K562 (cell line): Measurements from ENCODE around the gene CHN2. TPM values are rescaled to one million over a fixed set of nuclear protein-coding genes. Genes with fewer than 3 reads are reported as not detected.

Experiments
- ATAC-seq: fragments of 200-7000 bp; cut with Tn5 transposase; 3 replicates; pipeline ENCODE4 v1.9.1; 2020; ENCODE audit warnings: moderate library complexity
- BruUV-seq: library from RNA; stranded (reverse); fragments of 400-500 nt; replicated peaks from 2 replicates; lab custom pipeline; 2021; lab: Mats Ljungman, UMichigan
- CTCF ChIA-PET: fragments of 300-600 bp; formaldehyde crosslinking; extraction: SDS; loops from one replicate; lab custom pipeline; 2021; ENCODE audit warnings: low intra/inter-chr PET ratio; lab: Yijun Ruan, JAX
- POLR2A ChIA-PET: fragments of 300-600, 350-650 bp; sonication (Branson Sonifier 250); formaldehyde crosslinking; extraction: SDS; loops from one replicate; lab custom pipeline; 2021; ENCODE audit warnings: antibody characterized with exemption, inconsistent platforms; lab: Yijun Ruan, JAX
- DNase-seq, 4 experiments: peaks; one replicate each; pipeline versions ENCODE4 v3.0.0 to v3.0.0-alpha.2; 2011 to 2018; ENCODE audit warnings: low spot score in 3 of 4, mixed read lengths in 3 of 4; ENCODE audit errors: extremely low read depth in 1 of 4
- FAIRE-seq: peaks from 2 replicates; lab custom pipeline; 2011; peaks lifted over from hg19 to GRCh38; lab: Jason Lieb, UNC
- H2AFZ ChIP-seq: 2 replicates; pipeline ENCODE4 v1.6.0; 2011; ENCODE audit warnings: low read depth, low read length, control low read depth, inconsistent platforms
- H3K27ac ChIP-seq: fragments of 200-600 bp; 3 replicates; pipeline ENCODE4 v1.8.0; 2011; ENCODE audit warnings: low read depth, mild to moderate bottlenecking, control low read depth, inconsistent platforms, low read length, moderate library complexity, mixed read lengths; ENCODE audit errors: extremely low read depth
- H3K27me3 ChIP-seq, 2 experiments: fragments of 300-600 bp in 1 of 2; 2 replicates in 1 of 2; 3 replicates in 1 of 2; pipeline versions ENCODE4 v1.6.0 to v1.8.0; 2011; ENCODE audit warnings: inconsistent platforms in 2 of 2, low read length in 2 of 2, mild to moderate bottlenecking in 1 of 2, mixed read lengths in 1 of 2, moderate library complexity in 1 of 2; ENCODE audit not compliant: control insufficient read depth in 2 of 2, insufficient read depth in 2 of 2
- H3K36me3 ChIP-seq: fragments of 300-600 bp; 3 replicates; pipeline ENCODE4 v1.8.0; 2011; ENCODE audit warnings: mild to moderate bottlenecking, low read length, inconsistent platforms; ENCODE audit not compliant: control insufficient read depth, insufficient read depth
- H3K4me1 ChIP-seq, 2 experiments: fragments of 200-600 bp in 1 of 2; replicated peaks in 1 of 2; 2 replicates in 1 of 2; 3 replicates in 1 of 2; pipeline versions ENCODE4 v1.5.1 to v1.8.0; 2011; ENCODE audit warnings: inconsistent platforms in 2 of 2, low read length in 2 of 2, mild to moderate bottlenecking in 1 of 2, mixed read lengths in 1 of 2, moderate library complexity in 1 of 2; ENCODE audit not compliant: control insufficient read depth in 2 of 2, insufficient read depth in 2 of 2
- H3K4me2 ChIP-seq: 2 replicates; pipeline ENCODE4 v1.6.1; 2011; ENCODE audit warnings: low read length, control low read depth, inconsistent platforms, mixed read lengths; ENCODE audit not compliant: insufficient read depth
- H3K4me3 ChIP-seq: fragments of 200-600 bp; sonication (generic), shearing (Covaris generic); 2 replicates; pipeline ENCODE4 v1.5.1; 2016; ENCODE audit warnings: control low read depth, inconsistent platforms
- H3K79me2 ChIP-seq: fragments of 200-600 bp; 3 replicates; pipeline ENCODE4 v1.8.0; 2011; ENCODE audit warnings: low read length, inconsistent platforms; ENCODE audit not compliant: control insufficient read depth, insufficient read depth
- H3K9ac ChIP-seq, 2 experiments: 2 replicates each; pipeline versions ENCODE4 v1.6.0 to v1.6.1; 2011; ENCODE audit warnings: low read depth in 2 of 2, low read length in 2 of 2, control low read depth in 1 of 2, inconsistent platforms in 1 of 2, mild to moderate bottlenecking in 1 of 2, mixed read lengths in 1 of 2; ENCODE audit not compliant: insufficient read depth in 1 of 2
- H3K9me1 ChIP-seq: one replicate; pipeline ENCODE4 v1.6.0; 2011; ENCODE audit warnings: inconsistent platforms, mild to moderate bottlenecking, low read length, moderate library complexity; ENCODE audit not compliant: control insufficient read depth, insufficient read depth
- H3K9me3 ChIP-seq: replicated peaks from 2 replicates; pipeline ENCODE4 v1.5.1; 2011; ENCODE audit warnings: low read depth, low read length, inconsistent platforms; ENCODE audit not compliant: control insufficient read depth, insufficient read depth
- H4K20me1 ChIP-seq: replicated peaks from 2 replicates; pipeline ENCODE4 v1.6.1; 2011; ENCODE audit warnings: low read length, inconsistent platforms, mixed read lengths; ENCODE audit not compliant: control insufficient read depth, insufficient read depth
- CHD2 ChIP-seq: IDR thresholded peaks from 2 replicates; pipeline ENCODE4 v1.6.1; 2011; ENCODE audit warnings: low read depth, low read length
- DIDO1 ChIP-seq: fragments of 450-650 bp; IDR thresholded peaks from 2 replicates; pipeline ENCODE4 v1.6.1; 2016; ENCODE audit warnings: low read depth, missing biosample characterization, missing genetic modification characterization
- HSF4 ChIP-seq: fragments of 250-450 bp; sonication (Bioruptor Pico); IDR thresholded peaks from 2 replicates; pipeline ENCODE4 v2.1.2; 2022; ENCODE audit warnings: mild to moderate bottlenecking, moderate library complexity, borderline replicate concordance
- KAT8 ChIP-seq: fragments of 450-650 bp; IDR thresholded peaks from 2 replicates; pipeline ENCODE4 v1.6.1; 2016; ENCODE audit warnings: low read depth, mild to moderate bottlenecking
- KDM4B ChIP-seq, 2 experiments: fragments of 450-650 bp in 1 of 2; sonication (generic) in 1 of 2; IDR thresholded peaks; 2 replicates each; pipeline ENCODE4 v1.6.1; 2016 to 2017; ENCODE audit warnings: borderline replicate concordance in 2 of 2, antibody characterized with exemption in 1 of 2, low read depth in 1 of 2, mild to moderate bottlenecking in 1 of 2
- PTRF ChIP-seq: fragments of 450-650 bp; IDR thresholded peaks from 2 replicates; pipeline ENCODE4 v1.6.1; 2016; ENCODE audit warnings: mild to moderate bottlenecking, missing genetic modification characterization, missing compliant biosample characterization
- SREBF2 ChIP-seq: sonication (generic); formaldehyde crosslinking; IDR thresholded peaks from 2 replicates; pipeline ENCODE4 v1.4.0; 2020; ENCODE audit warnings: mild to moderate bottlenecking, missing genetic modification reagents
- SRSF1 ChIP-seq: fragments of 200-400 bp; formaldehyde crosslinking; IDR thresholded peaks from 2 replicates; pipeline ENCODE4 v1.6.1; 2017; ENCODE audit warnings: mild to moderate bottlenecking, low read depth, low read length, moderate library complexity
- U2AF2 ChIP-seq: fragments of 200-400 bp; formaldehyde crosslinking; optimal IDR thresholded peaks from 2 replicates; pipeline ENCODE3; 2017; ENCODE audit warnings: low read depth, mild to moderate bottlenecking, low read length
- XRCC5 ChIP-seq: fragments of 200-400 bp; formaldehyde crosslinking; IDR thresholded peaks from 2 replicates; pipeline ENCODE4 v1.6.1; 2017; ENCODE audit warnings: low read depth, mild to moderate bottlenecking, low read length
- ZBTB17 ChIP-seq: fragments of 450-650 bp; formaldehyde crosslinking; IDR thresholded peaks from 2 replicates; pipeline ENCODE4 v1.4.0; 2020; ENCODE audit warnings: mild to moderate bottlenecking
- ZBTB5 ChIP-seq: fragments of 450-650 bp; IDR thresholded peaks from 2 replicates; pipeline ENCODE4 v1.6.1; 2017; ENCODE audit warnings: antibody characterized with exemption
- ZNF143 ChIP-seq: sonication (generic); formaldehyde crosslinking; IDR thresholded peaks from 2 replicates; pipeline ENCODE4 v1.9.0; 2022; ENCODE audit warnings: mild to moderate bottlenecking, missing genetic modification reagents
- ZNF165 ChIP-seq: fragments of 250-450 bp; sonication (Bioruptor Pico); IDR thresholded peaks from 2 replicates; pipeline ENCODE4 v1.4.0; 2020; ENCODE audit warnings: borderline replicate concordance
- ZNF444 ChIP-seq: fragments of 250-450 bp; sonication (Bioruptor Pico); IDR thresholded peaks from 2 replicates; pipeline ENCODE4 v1.4.0; 2020; ENCODE audit warnings: mild to moderate bottlenecking, moderate library complexity
- ZNF766 ChIP-seq: fragments of 200-800 bp; sonication (Bioruptor generic); conservative IDR thresholded peaks from 2 replicates; pipeline ENCODE4 v1.6.1; 2016; ENCODE audit warnings: missing genetic modification characterization, missing compliant biosample characterization
- whole genome bisulfite sequencing: fragments of 100-300 bp; shearing (Covaris generic); methylation state at CpG from one replicate; pipeline ENCODE4 v1.1.6; 2016; ENCODE audit warnings: low coverage, mixed read lengths; ENCODE audit not compliant: insufficient coverage; ENCODE audit errors: missing lambda C conversion rate; 5-methylcytosine and 5-hydroxymethylcytosine counted together
- in situ Hi-C: fragments of 300-500 bp; cut with MboI; formaldehyde crosslinking; loops from 4 replicates; pipeline ENCODE4 v1.15.0; 2018; ENCODE audit warnings: inconsistent platforms, mixed read lengths
- intact Hi-C: fragments of 100-400 bp; cut with micrococcal nuclease; formaldehyde crosslinking; loops from 2 replicates; pipeline ENCODE4 v1.14.2; 2022
- polyA plus RNA-seq, 8 experiments: library from polyadenylated mRNA; depleted of rRNA in 4 of 8; stranded (reverse) in 5 of 8; unstranded in 3 of 8; fragments of >200 nt; fragmentation: Nextera tagmentation in 2 of 8; fragmentation: Illumina TruSeq in 1 of 8; extraction: Ambion mirVana in 2 of 8; extraction: Trizol in 1 of 8; gene quantifications; 2 replicates each; pipeline versions ENCODE4 v1.2.1 to v1.2.3, GENCODE V29; 2011 to 2014; ENCODE audit warnings: inconsistent platforms in 1 of 8, missing spikeins in 1 of 8
- total RNA-seq, 7 experiments: library from RNA; depleted of rRNA in 6 of 7; stranded (reverse); fragments of >200 nt in 6 of 7; fragmentation: Illumina TruSeq in 2 of 7; extraction: Trizol in 2 of 7; gene quantifications; 2 replicates each; pipeline versions ENCODE4 v1.2.1 to v1.2.3, GENCODE V29; 2011 to 2021; ENCODE audit warnings: low replicate concordance in 1 of 7
- TF ChIP-seq, protein P1 (sequence below): sonication (generic); formaldehyde crosslinking; IDR thresholded peaks from 2 replicates; pipeline ENCODE4 v1.8.1; 2023; ENCODE audit warnings: mild to moderate bottlenecking, missing genetic modification reagents, moderate library complexity
- TF ChIP-seq, protein P2 (sequence below): fragments of 450-650 bp; IDR thresholded peaks from 2 replicates; pipeline ENCODE4 v1.7.1; 2018; ENCODE audit warnings: mild to moderate bottlenecking, low read depth; ENCODE audit not compliant: partially characterized antibody

The CHN2 gene
- total and polyA plus RNA-seq, 9 of the 15 experiments (the other 6 are each of a cell fraction or from before 2014, with no cell fraction given) = 0.12 to 2.1 (median 0.31) TPM; not detected in 1

DNA sequence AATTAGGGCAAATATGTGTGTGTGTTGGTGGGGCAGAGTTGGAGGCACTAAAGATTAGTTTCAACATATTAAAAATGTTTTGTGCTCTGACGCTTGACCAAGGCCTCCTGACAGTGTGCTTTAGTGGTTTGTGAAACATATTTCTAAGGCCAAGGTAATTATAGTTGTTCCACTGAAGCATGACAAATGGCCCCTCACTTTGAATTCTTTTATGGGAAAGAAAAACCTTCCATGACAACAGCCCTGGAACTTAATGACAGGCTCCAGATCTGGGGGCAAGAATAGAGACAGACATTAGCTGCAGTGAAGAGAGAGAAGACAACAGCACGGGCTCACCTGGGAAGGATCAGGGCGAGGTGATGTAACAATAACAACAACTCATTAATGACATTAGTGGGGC is 155.8 kb downstream of the CHN2 start:
- CTCF ChIA-PET = no interaction called here
- intact Hi-C loops = no loop called here
- Histone ChIP-seq H3K4me2 (no peak overlapping the region), H3K27ac (no peak overlapping the region), H3K4me3 (no peak overlapping the region), H2AFZ (no peak overlapping the region), H3K9me3 (no peaks in the 10 kb centered on the region), H3K4me1 (no peaks in the 10 kb centered on the region)
- in situ Hi-C loops = no loop called here
- POLR2A ChIA-PET = no interaction called here
- no peak for FAIRE-seq
- TF ChIP-seq XRCC5 (no peak), SREBF2 (CRISPR knock-in tag) (no peak), ZBTB5 (no peak), KAT8 (no peak), ZNF165 (CRISPR knock-in tag) (no peak), ZNF143 (CRISPR knock-in tag) (no peak), PTRF (tag) (no peak), SRSF1 (no peak), ZNF444 (no peak), CHD2 (no peak), DIDO1 (tag) (no peak), ZNF766 (CRISPR knock-in tag) (no peak), ZBTB17 (CRISPR knock-in tag) (no peak), U2AF2 (no peak), KDM4B (IDR thresholded peaks at IDR 0.05; ENCODE audit: borderline replicate concordance in 2 of 2, low read depth in 1 of 2) (no peak), HSF4 (CRISPR knock-in tag) (no peak)
- TF ChIP-seq, protein P1, sequence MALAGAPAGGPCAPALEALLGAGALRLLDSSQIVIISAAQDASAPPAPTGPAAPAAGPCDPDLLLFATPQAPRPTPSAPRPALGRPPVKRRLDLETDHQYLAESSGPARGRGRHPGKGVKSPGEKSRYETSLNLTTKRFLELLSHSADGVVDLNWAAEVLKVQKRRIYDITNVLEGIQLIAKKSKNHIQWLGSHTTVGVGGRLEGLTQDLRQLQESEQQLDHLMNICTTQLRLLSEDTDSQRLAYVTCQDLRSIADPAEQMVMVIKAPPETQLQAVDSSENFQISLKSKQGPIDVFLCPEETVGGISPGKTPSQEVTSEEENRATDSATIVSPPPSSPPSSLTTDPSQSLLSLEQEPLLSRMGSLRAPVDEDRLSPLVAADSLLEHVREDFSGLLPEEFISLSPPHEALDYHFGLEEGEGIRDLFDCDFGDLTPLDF (CRISPR knock-in tag) = no peak
- TF ChIP-seq, protein P2, sequence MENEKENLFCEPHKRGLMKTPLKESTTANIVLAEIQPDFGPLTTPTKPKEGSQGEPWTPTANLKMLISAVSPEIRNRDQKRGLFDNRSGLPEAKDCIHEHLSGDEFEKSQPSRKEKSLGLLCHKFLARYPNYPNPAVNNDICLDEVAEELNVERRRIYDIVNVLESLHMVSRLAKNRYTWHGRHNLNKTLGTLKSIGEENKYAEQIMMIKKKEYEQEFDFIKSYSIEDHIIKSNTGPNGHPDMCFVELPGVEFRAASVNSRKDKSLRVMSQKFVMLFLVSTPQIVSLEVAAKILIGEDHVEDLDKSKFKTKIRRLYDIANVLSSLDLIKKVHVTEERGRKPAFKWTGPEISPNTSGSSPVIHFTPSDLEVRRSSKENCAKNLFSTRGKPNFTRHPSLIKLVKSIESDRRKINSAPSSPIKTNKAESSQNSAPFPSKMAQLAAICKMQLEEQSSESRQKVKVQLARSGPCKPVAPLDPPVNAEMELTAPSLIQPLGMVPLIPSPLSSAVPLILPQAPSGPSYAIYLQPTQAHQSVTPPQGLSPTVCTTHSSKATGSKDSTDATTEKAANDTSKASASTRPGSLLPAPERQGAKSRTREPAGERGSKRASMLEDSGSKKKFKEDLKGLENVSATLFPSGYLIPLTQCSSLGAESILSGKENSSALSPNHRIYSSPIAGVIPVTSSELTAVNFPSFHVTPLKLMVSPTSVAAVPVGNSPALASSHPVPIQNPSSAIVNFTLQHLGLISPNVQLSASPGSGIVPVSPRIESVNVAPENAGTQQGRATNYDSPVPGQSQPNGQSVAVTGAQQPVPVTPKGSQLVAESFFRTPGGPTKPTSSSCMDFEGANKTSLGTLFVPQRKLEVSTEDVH = no peak
- TF ChIP-seq, all 486 proteins: peak for 0
- ATAC-seq (no peak), DNase-seq (no peak)
- Histone ChIP-seq H3K36me3 (no peaks in the 10 kb centered on the region), H4K20me1 (no peaks in the 10 kb centered on the region), H3K9me1 (no peaks in the 10 kb centered on the region), H3K27me3 (no peaks in the 10 kb centered on the region; a peak in 1 of 5 replicates), H3K79me2 (no peaks in the 10 kb centered on the region), H3K9ac (no peak overlapping the region)
- BruUV-seq = no TSS peak
- 2% methylated on average over 3 of the region's 3 CpGs for WGBS
